IMR-90 (cell line): ENCODE data around the gene RRP1. TPM values are rescaled to one million over a fixed set of nuclear protein-coding genes. Genes with fewer than 3 reads are reported as not detected.

Experiments used
- ATAC-seq: fragments of 200-7000 bp; cut with Tn5 transposase; 2 replicates; pipeline ENCODE4 v1.9.1; 2020; ENCODE audit warnings: low read depth, mild to moderate bottlenecking, moderate library complexity
- BruUV-seq: library from RNA; stranded (reverse); fragments of 400-500 nt; replicated peaks from 2 replicates; lab custom pipeline; 2021; lab: Mats Ljungman, UMichigan
- CTCF ChIA-PET: fragments of 300-600 bp; formaldehyde crosslinking; extraction: SDS; loops from one replicate; lab custom pipeline; 2021; ENCODE audit warnings: antibody characterized with exemption; lab: Yijun Ruan, JAX
- POLR2A ChIA-PET: fragments of 300-600 bp; sonication (Branson Sonifier 250); formaldehyde crosslinking; loops from one replicate; lab custom pipeline; 2022; ENCODE audit warnings: antibody characterized with exemption; ENCODE audit not compliant: unreplicated experiment; lab: Charles Lee
- DNase-seq: peaks from one replicate; pipeline ENCODE4 v3.0.0; 2013
- H2AFZ ChIP-seq: replicated peaks from 2 replicates; pipeline ENCODE3; 2013; ENCODE audit warnings: low read length, mild to moderate bottlenecking; ENCODE audit not compliant: poor library complexity
- H2AK5ac ChIP-seq: 2 replicates; pipeline ENCODE4 v1.6.1; 2013; ENCODE audit warnings: low read depth, low read length, inconsistent platforms
- H2AK9ac ChIP-seq: replicated peaks from 2 replicates; pipeline ENCODE3; 2013; ENCODE audit warnings: mild to moderate bottlenecking, low read depth, low read length, moderate library complexity; ENCODE audit not compliant: poor library complexity
- H2BK120ac ChIP-seq: 2 replicates; pipeline ENCODE4 v1.6.1; 2013; ENCODE audit warnings: low read depth, low read length, inconsistent platforms
- H2BK15ac ChIP-seq: 3 replicates; pipeline ENCODE4 v1.6.1; 2013; ENCODE audit warnings: low read depth, low read length, inconsistent platforms
- H2BK20ac ChIP-seq: 2 replicates; pipeline ENCODE4 v1.6.1; 2013; ENCODE audit warnings: low read depth, mild to moderate bottlenecking, inconsistent platforms, low read length, moderate library complexity
- H2BK5ac ChIP-seq: 2 replicates; pipeline ENCODE4 v1.6.1; 2013; ENCODE audit warnings: mild to moderate bottlenecking, low read depth, low read length, inconsistent platforms; ENCODE audit not compliant: poor library complexity, severe bottlenecking
- H3K14ac ChIP-seq: replicated peaks from 2 replicates; pipeline ENCODE4 v1.6.1; 2013; ENCODE audit warnings: low read depth, low read length, inconsistent platforms
- H3K18ac ChIP-seq: 2 replicates; pipeline ENCODE4 v1.6.1; 2013; ENCODE audit warnings: low read depth, low read length, control low read depth
- H3K23ac ChIP-seq: 2 replicates; pipeline ENCODE4 v1.6.1; 2013; ENCODE audit warnings: low read depth, low read length, inconsistent platforms
- H3K27ac ChIP-seq: 2 replicates; pipeline ENCODE4 v1.5.1; 2013; ENCODE audit warnings: mild to moderate bottlenecking, control low read depth, low read length; ENCODE audit not compliant: insufficient read depth
- H3K27me3 ChIP-seq: 2 replicates; pipeline ENCODE4 v1.6.1; 2013; ENCODE audit warnings: low read length; ENCODE audit not compliant: control insufficient read depth, insufficient read depth
- H3K36me3 ChIP-seq: 2 replicates; pipeline ENCODE4 v1.6.1; 2013; ENCODE audit warnings: low read length, mixed read lengths; ENCODE audit not compliant: control insufficient read depth, insufficient read depth
- H3K4ac ChIP-seq: 2 replicates; pipeline ENCODE4 v1.6.1; 2013; ENCODE audit warnings: low read depth, low read length, inconsistent platforms
- H3K4me1 ChIP-seq: 2 replicates; pipeline ENCODE4 v1.6.1; 2013; ENCODE audit warnings: low read length, mixed read lengths; ENCODE audit not compliant: control insufficient read depth, insufficient read depth
- H3K4me2 ChIP-seq: 2 replicates; pipeline ENCODE4 v1.6.1; 2013; ENCODE audit warnings: low read depth, mild to moderate bottlenecking, control low read depth, low read length, moderate library complexity
- H3K4me3 ChIP-seq: 2 replicates; pipeline ENCODE4 v1.5.1; 2013; ENCODE audit warnings: low read depth, mild to moderate bottlenecking, control low read depth, low read length, moderate library complexity; ENCODE audit not compliant: insufficient read depth
- H3K56ac ChIP-seq: 2 replicates; pipeline ENCODE4 v1.6.1; 2013; ENCODE audit warnings: low read length, inconsistent platforms; ENCODE audit not compliant: insufficient read depth; ENCODE audit errors: extremely low read depth
- H3K79me1 ChIP-seq, 2 experiments: 2 replicates each; pipeline ENCODE4 v1.6.1; 2013; ENCODE audit warnings: low read length in 2 of 2, inconsistent platforms in 1 of 2, low read depth in 1 of 2
- H3K9ac ChIP-seq: 2 replicates; pipeline ENCODE4 v1.6.1; 2013; ENCODE audit warnings: low read depth, low read length, control low read depth
- H3K9me1 ChIP-seq: 2 replicates; pipeline ENCODE4 v1.6.1; 2013; ENCODE audit warnings: low read length, inconsistent platforms; ENCODE audit not compliant: insufficient read depth
- H3K9me3 ChIP-seq: 2 replicates; pipeline ENCODE4 v1.6.1; 2013; ENCODE audit warnings: low read length; ENCODE audit not compliant: control insufficient read depth, insufficient read depth
- H4K20me1 ChIP-seq: 2 replicates; pipeline ENCODE4 v1.6.1; 2013; ENCODE audit warnings: low read length, inconsistent platforms; ENCODE audit not compliant: insufficient read depth
- H4K5ac ChIP-seq: 2 replicates; pipeline ENCODE4 v1.6.1; 2013; ENCODE audit warnings: mild to moderate bottlenecking, low read depth, low read length, control low read depth
- H4K8ac ChIP-seq, 2 experiments: 2 replicates each; pipeline ENCODE4 v1.6.1; 2013; ENCODE audit warnings: low read depth in 2 of 2, low read length in 2 of 2, control low read depth in 1 of 2, inconsistent platforms in 1 of 2
- H4K91ac ChIP-seq: 2 replicates; pipeline ENCODE4 v1.6.1; 2013; ENCODE audit warnings: low read depth, low read length, inconsistent platforms; ENCODE audit not compliant: insufficient read depth
- CHD1 ChIP-seq: IDR thresholded peaks from 2 replicates; pipeline ENCODE4 v1.6.1; 2012; ENCODE audit warnings: low read depth, low read length, improper control_type of control experiment
- FOS ChIP-seq: fragments of 150-350 bp; IDR thresholded peaks from 2 replicates; pipeline ENCODE4 v1.6.1; 2016; ENCODE audit warnings: low read depth, low read length
- NFE2L2 ChIP-seq: fragments of 150-350 bp; IDR thresholded peaks from 2 replicates; pipeline ENCODE4 v1.6.1; 2016; ENCODE audit warnings: low read depth, mild to moderate bottlenecking, low read length
- POLR2A ChIP-seq: IDR thresholded peaks from 2 replicates; pipeline ENCODE4 v1.6.1; 2012; ENCODE audit warnings: mild to moderate bottlenecking, low read depth, low read length
- RAD21 ChIP-seq: IDR thresholded peaks from 2 replicates; pipeline ENCODE4 v1.6.1; 2012; ENCODE audit warnings: low read length, improper control_type of control experiment
- RCOR1 ChIP-seq: IDR thresholded peaks from 2 replicates; pipeline ENCODE4 v1.6.1; 2012; ENCODE audit warnings: mild to moderate bottlenecking, low read length, improper control_type of control experiment; ENCODE audit not compliant: insufficient replicate concordance
- WGBS, 2 experiments: methylation state at CpG; one replicate each; pipeline versions ENCODE4 v1.1.5 to v1.1.7; 2013; ENCODE audit warnings: missing lambda C conversion rate in 2 of 2; ENCODE audit not compliant: insufficient read length in 1 of 2; ENCODE audit errors: extremely low coverage in 2 of 2; 5-methylcytosine and 5-hydroxymethylcytosine counted together
- dilution Hi-C: fragments of 300-500 bp; cut with HindIII; formaldehyde crosslinking; loops from one replicate; pipeline ENCODE4 v1.14.3; 2018; ENCODE audit warnings: low sequenced_read_pairs; ENCODE audit not compliant: unreplicated experiment
- in situ Hi-C: fragments of 300-500 bp; cut with MboI; formaldehyde crosslinking; loops from 3 replicates; pipeline ENCODE4 v1.14.3; 2019; ENCODE audit warnings: low sequenced_read_pairs, inconsistent platforms, mixed read lengths
- intact Hi-C: fragments of 100-400 bp; cut with micrococcal nuclease; formaldehyde crosslinking; loops from 2 replicates; pipeline ENCODE4 v1.10.0; 2022
- polyA plus RNA-seq, 3 experiments: library from polyadenylated mRNA; depleted of rRNA; stranded (reverse); fragments of >200 nt; gene quantifications; 2 replicates each; pipeline ENCODE4 v1.2.3, GENCODE V29; 2012; ENCODE audit warnings: low replicate concordance in 1 of 3
- total RNA-seq: library from RNA; depleted of rRNA; stranded (reverse); fragments of >200 nt; gene quantifications from 2 replicates; pipeline ENCODE4 v1.2.3, GENCODE V29; 2012

RRP1 gene
- total and polyA plus RNA-seq, 2 of the 4 experiments (the other 2 are of a cell fraction) = 20.2 to 23.3 TPM

GRCh38 chr21:43777953-43778352 is 11.4 kb upstream of the RRP1 start:
- Histone ChIP-seq H2AFZ (no peak overlapping the region), H3K36me3 (peaks cover 15% of the 10 kb centered on the region), H3K14ac (no peak overlapping the region), H3K23ac (no peak overlapping the region), H2BK20ac (no peak overlapping the region), H3K4me3 (no peak overlapping the region), H3K27ac (no peak overlapping the region), H4K5ac (no peak overlapping the region), H3K18ac (no peak overlapping the region), H3K56ac (no peak overlapping the region), H2AK9ac (no peak overlapping the region), H2BK15ac (no peak overlapping the region), H4K91ac (no peak overlapping the region), H4K8ac (no peak overlapping the region), H3K9ac (no peak overlapping the region), H2AK5ac (no peak overlapping the region), H3K4me1 (peaks cover 3% of the 10 kb centered on the region), H3K9me1 (peaks cover 7% of the 10 kb centered on the region; the same call in 1 of the 2 replicates), H4K20me1 (peaks cover 15% of the 10 kb centered on the region; the same call in 1 of the 2 replicates), H2BK5ac (no peak overlapping the region), H3K27me3 (no peaks in the 10 kb centered on the region; the same call in 1 of the 2 replicates), H3K79me1 (peaks cover 0 to 27% of the 10 kb centered on the region in 2 experiments; a peak in 3 of 4 replicates), H3K4me2 (no peak overlapping the region), H3K9me3 (no peaks in the 10 kb centered on the region), H2BK120ac (no peak overlapping the region), H3K4ac (no peak overlapping the region)
- ChIA-PET POLR2A (no interaction called here), CTCF (no interaction called here)
- dilution Hi-C loops = no loop called here
- in situ Hi-C loops = no loop called here
- DNase-seq (no peak), ATAC-seq (no peak)
- no peak for TF ChIP-seq RCOR1
- TF ChIP-seq FOS = no peak
- no peak for TF ChIP-seq POLR2A
- TF ChIP-seq RAD21 = no peak
- no peak for TF ChIP-seq CHD1
- no peak for TF ChIP-seq NFE2L2
- no TSS peak for BruUV-seq
- WGBS, 2 experiments = no CpG with 5 or more reads among the region's 5 CpGs
- intact Hi-C loops = no loop called here
